Mononuclear cell (primary cell): ENCODE measurements around the gene DBH. TPM values are rescaled to one million over a fixed set of nuclear protein-coding genes. Genes with fewer than 3 reads are reported as not detected.
"Not testable (repeated sequence)": the region's sequence is repeated elsewhere in the genome, so short reads cannot be mapped to it uniquely, and the experiment has no call there.

Source experiments
- H3K27me3 ChIP-seq: 2 replicates; pipeline ENCODE4 v1.6.0; 2011; ENCODE audit warnings: low read length, control low read depth; ENCODE audit not compliant: insufficient read depth
- H3K4me1 ChIP-seq: 2 replicates; pipeline ENCODE4 v1.5.1; 2011; ENCODE audit warnings: mild to moderate bottlenecking, low read length, control low read depth; ENCODE audit not compliant: insufficient read depth
- H3K4me3 ChIP-seq: 2 replicates; pipeline ENCODE4 v1.5.1; 2011; ENCODE audit warnings: mild to moderate bottlenecking, low read length, moderate library complexity
- H3K9me3 ChIP-seq: 2 replicates; pipeline ENCODE4 v1.5.1; 2011; ENCODE audit warnings: low read depth, mild to moderate bottlenecking, control low read depth, low read length
- total RNA-seq: library from RNA; depleted of rRNA; stranded (reverse); fragments of >200 nt; gene quantifications from one replicate; pipeline ENCODE4 v1.2.3, GENCODE V29; 2012

The DBH gene
- total RNA-seq, 1 donor = 0.10 TPM

- Histone ChIP-seq H3K4me3 (no peak overlapping the region), H3K9me3 (no peaks in the 10 kb centered on the region)
Observed at GRCh38 chr9:133670466-133670865, 34.3 kb downstream of the DBH start.

DNA sequence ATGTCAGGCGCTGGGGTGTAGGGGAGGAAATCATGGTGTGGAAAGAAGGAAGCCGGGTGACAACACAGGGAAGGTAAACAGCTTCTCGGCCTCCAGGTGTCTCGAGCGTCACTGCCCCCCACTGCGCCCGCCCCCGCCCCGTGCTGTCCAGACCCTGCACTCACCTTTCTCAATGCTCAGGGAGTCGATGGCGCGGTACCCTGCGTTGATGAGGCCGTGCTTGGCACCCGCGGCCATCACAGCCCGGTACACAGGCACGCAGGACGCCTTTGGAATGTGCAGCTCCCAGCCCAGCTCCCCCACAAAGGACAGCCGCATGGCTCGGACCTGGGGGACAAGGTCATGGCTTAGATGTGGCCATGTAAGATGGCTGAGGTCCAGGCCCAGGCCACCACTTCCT, 35.2 kb downstream of the DBH start:
- no peaks in the 10 kb centered on the region for H3K4me1 ChIP-seq
- no peak overlapping the region for H3K4me3 ChIP-seq
- H3K27me3 ChIP-seq = no peaks in the 10 kb centered on the region
- H3K9me3 ChIP-seq = no peaks in the 10 kb centered on the region

More at GRCh38 chr9:133670466-133670865, 34.3 kb downstream of the DBH start:
- Histone ChIP-seq H3K4me1 (no peaks in the 10 kb centered on the region), H3K27me3 (no peaks in the 10 kb centered on the region)

GRCh38 chr9:133672503-133673257, 36.5 kb downstream of the DBH start:
- H3K4me3 ChIP-seq = no peak overlapping the region
- H3K4me1 ChIP-seq = peaks cover 6% of the 10 kb centered on the region
- no peaks in the 10 kb centered on the region for H3K27me3 ChIP-seq
- H3K9me3 ChIP-seq = no peaks in the 10 kb centered on the region

DNA sequence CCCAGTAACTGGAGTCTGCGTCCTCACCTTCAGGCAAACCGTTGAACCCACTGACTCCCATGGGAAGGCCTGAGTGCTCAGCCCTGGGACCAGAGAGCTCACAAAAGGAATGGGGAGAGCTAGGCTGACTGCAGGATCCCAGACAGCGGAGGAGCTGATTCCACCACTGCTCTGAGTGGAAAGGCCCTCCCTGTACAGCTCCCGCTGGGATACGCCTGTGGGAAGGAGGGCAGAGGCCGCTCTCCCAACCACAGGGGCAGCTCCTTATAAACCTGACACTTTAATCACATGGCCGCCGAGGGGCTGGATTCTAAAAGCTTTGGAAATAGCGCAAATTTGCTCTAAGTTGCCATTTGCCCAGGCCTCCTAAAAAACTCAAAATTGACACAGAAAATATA, 37.1 kb downstream of the DBH start:
- Histone ChIP-seq H3K27me3 (no peaks in the 10 kb centered on the region), H3K4me3 (no peak overlapping the region), H3K4me1 (peaks cover 8% of the 10 kb centered on the region)

DNA sequence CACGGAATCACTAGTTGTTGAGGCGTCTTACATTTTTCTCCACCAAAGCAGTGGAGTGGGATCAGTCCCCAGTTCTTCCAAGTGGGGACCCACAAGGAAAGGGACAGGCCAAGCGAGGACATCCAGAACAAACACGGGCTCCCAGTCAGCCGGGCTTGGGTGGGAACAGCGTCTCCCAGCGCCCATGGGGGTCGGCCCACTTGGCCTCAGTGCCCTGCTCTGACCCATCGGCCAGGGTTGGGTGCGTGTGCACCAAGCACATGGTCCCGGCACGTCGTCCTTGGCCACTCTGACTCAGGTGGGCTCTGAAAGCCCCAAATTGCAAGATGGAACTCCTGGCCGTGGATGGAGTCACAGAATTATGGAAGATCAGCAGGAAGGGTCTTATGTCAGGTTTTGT, 37.9 kb downstream of the DBH start:
- no peak overlapping the region for H3K4me3 ChIP-seq
- no peaks in the 10 kb centered on the region for H3K9me3 ChIP-seq
- H3K4me1 ChIP-seq = peaks cover 8% of the 10 kb centered on the region
- no peaks in the 10 kb centered on the region for H3K27me3 ChIP-seq

More for the DNA sequence above, 37.1 kb downstream of the DBH start:
- H3K9me3 ChIP-seq = no peaks in the 10 kb centered on the region

GRCh38 chr9:133675796-133676195, 39.6 kb downstream of the DBH start:
- not testable (repeated sequence) for H3K4me1 ChIP-seq, H3K4me3 ChIP-seq, H3K9me3 ChIP-seq, H3K27me3 ChIP-seq

DNA sequence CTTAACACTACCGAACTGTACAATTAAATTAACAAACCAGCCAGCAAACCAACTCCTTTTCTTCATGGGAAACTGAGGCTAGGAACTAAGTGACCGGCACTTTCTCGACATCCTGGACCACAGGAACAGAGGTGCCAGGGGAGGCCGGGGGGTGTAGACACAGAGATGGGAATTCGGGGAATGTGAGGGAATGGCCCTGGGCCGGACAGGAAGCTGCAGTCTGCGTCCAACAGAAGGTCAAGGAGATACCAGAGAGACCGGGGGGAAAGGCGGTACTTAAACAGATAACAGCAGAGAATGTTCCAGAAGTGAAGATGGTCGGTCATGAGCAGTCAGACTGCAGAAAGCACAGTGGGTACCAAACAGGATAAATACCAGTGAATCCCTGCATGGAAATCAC, 40.3 kb downstream of the DBH start:
- Histone ChIP-seq H3K27me3 (no peaks in the 10 kb centered on the region), H3K4me1 (peaks cover 8% of the 10 kb centered on the region), H3K4me3 (no peak overlapping the region), H3K9me3 (no peaks in the 10 kb centered on the region)

DNA sequence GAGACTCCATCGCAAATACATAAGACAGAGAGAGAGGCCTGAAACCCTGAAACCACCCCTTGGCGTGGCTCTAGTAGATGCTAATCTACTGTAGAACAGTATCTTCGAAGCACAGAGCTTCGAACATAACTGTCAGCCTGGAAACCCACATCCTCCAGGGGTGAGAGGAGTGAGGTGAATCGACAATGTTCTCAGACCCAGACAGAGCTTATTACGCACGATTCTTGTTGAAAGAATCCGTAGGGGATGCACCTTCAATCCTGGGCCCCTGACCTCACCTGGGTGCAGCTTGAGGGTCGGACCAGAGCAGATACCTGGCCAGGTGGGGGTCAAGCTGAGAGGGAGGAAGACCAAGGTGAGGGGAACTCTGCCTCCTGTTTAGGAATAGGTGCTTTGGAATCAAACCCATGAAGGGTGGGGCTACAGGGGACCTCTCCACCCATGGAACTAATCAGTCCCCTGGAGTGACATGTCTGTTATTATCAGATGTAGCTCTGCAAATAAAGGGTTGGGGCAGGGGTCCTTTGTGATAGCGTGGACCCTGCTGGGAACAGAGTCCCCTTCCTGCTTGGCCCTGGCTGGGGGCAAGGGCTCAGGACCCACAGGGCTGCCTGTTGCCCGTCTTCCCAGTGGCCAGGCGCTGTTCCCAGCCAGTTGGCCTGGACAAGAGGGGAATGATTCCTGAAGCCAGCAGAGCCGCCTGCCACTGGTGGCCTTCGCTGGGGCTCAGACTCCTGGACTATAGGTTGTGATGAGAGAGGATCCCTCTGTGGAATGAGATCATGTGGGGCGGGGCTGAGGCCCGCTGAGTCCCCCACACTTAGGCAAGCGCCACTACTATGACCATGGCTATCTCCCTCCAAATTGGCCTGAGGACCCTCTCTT, 41.2 kb downstream of the DBH start:
- no peaks in the 10 kb centered on the region for H3K27me3 ChIP-seq
- H3K4me3 ChIP-seq = no peak overlapping the region
- H3K4me1 ChIP-seq = peaks cover 8% of the 10 kb centered on the region
- no peaks in the 10 kb centered on the region for H3K9me3 ChIP-seq

DNA sequence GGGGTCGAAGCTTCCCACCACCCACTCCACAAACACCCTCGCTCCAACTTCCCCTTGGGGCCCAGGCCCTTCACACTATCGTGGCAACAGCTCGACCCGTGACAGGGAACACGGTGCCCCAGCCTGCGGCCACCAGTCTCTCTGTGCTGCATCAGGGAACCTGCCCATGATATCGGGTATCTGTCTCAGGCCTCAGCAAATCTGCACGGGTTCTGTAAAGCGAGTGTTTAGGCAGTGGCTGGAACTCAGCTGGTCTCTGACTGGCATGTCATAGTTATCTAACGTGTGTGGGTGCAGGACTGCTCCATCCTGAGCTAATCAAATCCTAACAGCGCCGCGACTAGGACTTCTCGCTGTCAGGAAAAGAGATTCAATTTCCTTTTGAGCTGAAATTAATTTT, 42.9 kb downstream of the DBH start:
- Histone ChIP-seq H3K4me3 (no peak overlapping the region), H3K4me1 (peaks cover 21% of the 10 kb centered on the region), H3K9me3 (no peaks in the 10 kb centered on the region), H3K27me3 (no peaks in the 10 kb centered on the region)

DNA sequence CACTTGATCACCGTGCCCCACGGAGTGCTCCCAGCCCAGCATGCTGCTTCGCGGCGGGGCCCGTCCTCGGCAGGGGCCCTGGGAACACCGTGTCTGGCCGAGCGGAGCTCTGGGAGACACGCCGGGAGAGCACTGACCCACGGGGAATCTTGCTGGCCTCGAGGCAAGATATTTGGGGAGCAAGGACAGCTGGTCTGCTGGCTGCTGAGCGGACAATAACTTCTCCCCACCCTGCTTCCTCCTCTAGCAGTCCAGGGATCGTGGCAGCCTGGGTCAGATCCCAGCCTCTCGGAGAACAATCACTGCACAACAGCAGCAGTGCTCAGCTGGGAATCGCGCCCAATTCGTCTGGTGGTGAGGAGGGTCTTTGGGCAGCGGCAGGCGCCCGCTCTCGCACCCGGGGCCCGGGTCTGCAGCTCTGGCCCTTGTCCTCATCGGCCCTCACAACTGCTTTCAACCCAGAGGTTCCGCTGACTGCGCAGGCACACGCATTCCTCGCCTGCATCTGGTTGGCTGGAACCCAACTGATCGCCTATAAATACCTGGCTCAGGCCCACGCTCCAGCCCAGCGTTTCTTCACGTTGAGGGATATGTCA, 43.4 kb downstream of the DBH start:
- Histone ChIP-seq H3K4me1 (peaks cover 26% of the 10 kb centered on the region), H3K9me3 (no peaks in the 10 kb centered on the region), H3K27me3 (no peaks in the 10 kb centered on the region), H3K4me3 (no peak overlapping the region)

GRCh38 chr9:133680250-133680975, 44.2 kb downstream of the DBH start:
- H3K9me3 ChIP-seq = no peaks in the 10 kb centered on the region
- H3K27me3 ChIP-seq = no peaks in the 10 kb centered on the region
- H3K4me1 ChIP-seq = peaks cover 26% of the 10 kb centered on the region
- H3K4me3 ChIP-seq = no peak overlapping the region

DNA sequence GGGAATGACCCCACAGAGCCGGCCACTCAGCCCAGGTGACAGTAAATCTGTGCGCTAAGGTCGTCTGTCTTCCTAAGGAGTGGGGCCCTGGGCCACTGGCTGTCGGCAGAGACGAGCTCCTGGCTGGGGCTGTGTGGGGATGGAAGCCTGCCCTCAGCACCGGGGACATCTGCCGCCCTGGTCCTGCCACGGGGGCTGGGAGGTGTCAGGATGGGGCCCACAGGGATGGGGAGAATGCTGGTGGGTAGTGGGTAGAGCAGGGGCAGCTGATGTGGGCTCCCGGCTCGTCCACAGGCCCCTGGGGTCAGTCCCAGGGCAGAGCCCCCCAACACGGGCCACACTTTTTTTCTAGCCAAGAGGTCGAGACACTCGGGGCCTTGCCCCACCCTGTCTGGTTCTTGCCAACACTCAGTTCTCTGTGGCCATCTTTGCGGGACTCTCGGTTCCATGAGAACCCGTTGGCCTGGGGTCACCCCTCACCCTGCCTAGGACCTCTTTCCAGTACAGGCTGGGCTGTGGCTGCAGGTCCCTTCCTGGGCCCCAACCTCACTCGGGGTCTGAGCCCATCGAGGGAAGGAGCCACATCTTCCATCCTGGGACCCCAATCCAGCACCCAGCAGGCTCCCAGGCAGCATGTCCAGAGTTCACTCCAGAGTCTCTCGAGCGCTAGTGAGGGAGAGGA, 45.0 kb downstream of the DBH start:
- Histone ChIP-seq H3K27me3 (no peaks in the 10 kb centered on the region), H3K4me3 (no peak overlapping the region), H3K4me1 (peaks cover 26% of the 10 kb centered on the region), H3K9me3 (no peaks in the 10 kb centered on the region)

GRCh38 chr9:133681658-133682306, 45.6 kb downstream of the DBH start:
- Histone ChIP-seq H3K4me3 (no peak overlapping the region), H3K27me3 (no peaks in the 10 kb centered on the region), H3K9me3 (no peaks in the 10 kb centered on the region), H3K4me1 (peaks cover 26% of the 10 kb centered on the region)
